Hepatocyte (in vitro differentiated cells): ENCODE results near the gene B3GALT2. TPM values are rescaled to one million over a fixed set of nuclear protein-coding genes. Genes with fewer than 3 reads are reported as not detected.
A peak's percentile ranks its signal among the peaks of the same experiment; 100 is the strongest.

Source experiments
- DNase-seq: peaks from one replicate; pipeline ENCODE4 v3.0.0-alpha.2; 2016; ENCODE audit warnings: low spot score
- H2AFZ ChIP-seq: fragments of 200-600 bp; sonication (generic); 2 replicates; pipeline ENCODE4 v1.6.0; 2016; ENCODE audit warnings: antibody characterized with exemption, mild to moderate bottlenecking
- H3K27ac ChIP-seq: fragments of 200-600 bp; sonication (generic); 2 replicates; pipeline ENCODE4 v1.5.1; 2016; ENCODE audit warnings: mild to moderate bottlenecking
- H3K27me3 ChIP-seq: fragments of 200-600 bp; sonication (generic); 2 replicates; pipeline ENCODE4 v1.6.1; 2016
- H3K36me3 ChIP-seq: fragments of 200-600 bp; sonication (generic); replicated peaks from 2 replicates; pipeline ENCODE4 v1.5.1; 2016; ENCODE audit warnings: low read depth; ENCODE audit not compliant: insufficient read depth
- H3K4me1 ChIP-seq: fragments of 200-600 bp; sonication (generic); 2 replicates; pipeline ENCODE4 v1.5.1; 2016; ENCODE audit warnings: mild to moderate bottlenecking, moderate library complexity; ENCODE audit not compliant: insufficient read depth
- H3K4me2 ChIP-seq: fragments of 200-600 bp; sonication (generic); 2 replicates; pipeline ENCODE4 v1.6.0; 2016
- H3K4me3 ChIP-seq: fragments of 200-600 bp; sonication (generic); 2 replicates; pipeline ENCODE4 v1.5.1; 2016; ENCODE audit warnings: mild to moderate bottlenecking
- H3K79me2 ChIP-seq: fragments of 200-600 bp; sonication (generic); 2 replicates; pipeline ENCODE4 v1.6.0; 2017; ENCODE audit warnings: mild to moderate bottlenecking
- H3K9me2 ChIP-seq: fragments of 200-600 bp; sonication (generic); replicated peaks from 2 replicates; pipeline ENCODE4 v1.6.0; 2017; ENCODE audit warnings: mild to moderate bottlenecking; ENCODE audit not compliant: insufficient read depth
- H3K9me3 ChIP-seq: fragments of 200-600 bp; sonication (generic); 2 replicates; pipeline ENCODE4 v1.5.1; 2016; ENCODE audit warnings: low read depth, mild to moderate bottlenecking
- H4K20me1 ChIP-seq: fragments of 200-600 bp; sonication (generic); 2 replicates; pipeline ENCODE4 v1.6.0; 2016; ENCODE audit warnings: mild to moderate bottlenecking; ENCODE audit not compliant: insufficient read depth, poor library complexity, severe bottlenecking
- EZH2 ChIP-seq: fragments of 200-600 bp; sonication (generic); IDR thresholded peaks from 2 replicates; pipeline ENCODE4 v1.6.1; 2016; ENCODE audit warnings: antibody characterized with exemption, mild to moderate bottlenecking, borderline replicate concordance
- EZH2phosphoT487 ChIP-seq: fragments of 200-600 bp; sonication (generic); IDR thresholded peaks from one replicate; pipeline ENCODE4 v1.6.1; 2018; ENCODE audit warnings: antibody characterized with exemption, mild to moderate bottlenecking, low read depth, moderate library complexity; ENCODE audit not compliant: unreplicated experiment, severe bottlenecking
- WGBS: methylation state at CpG from one replicate; pipeline ENCODE4 v1.1.6; 2016; ENCODE audit warnings: low lambda C conversion rate; ENCODE audit errors: missing lambda C conversion rate; 5-methylcytosine and 5-hydroxymethylcytosine counted together
- polyA plus RNA-seq: library from polyadenylated mRNA; unstranded; fragments of >200 nt; fragmentation: Nextera tagmentation; extraction: Ambion mirVana; gene quantifications from 2 replicates; pipeline ENCODE4 v1.2.1, GENCODE V29; 2016
- total RNA-seq: library from RNA; depleted of rRNA; stranded (reverse); fragments of >200 nt; gene quantifications from 2 replicates; pipeline ENCODE4 v1.2.3, GENCODE V29; 2014
- TF ChIP-seq, protein P1 (sequence below): fragments of 200-600 bp; sonication (generic); IDR thresholded peaks from 2 replicates; pipeline ENCODE4 v1.5.1; 2016; ENCODE audit warnings: antibody characterized with exemption, mild to moderate bottlenecking; ENCODE audit not compliant: poor library complexity

The B3GALT2 gene
- total and polyA plus RNA-seq, 2 experiments from 2014 or later: 1.4 to 9.7 TPM

DNA sequence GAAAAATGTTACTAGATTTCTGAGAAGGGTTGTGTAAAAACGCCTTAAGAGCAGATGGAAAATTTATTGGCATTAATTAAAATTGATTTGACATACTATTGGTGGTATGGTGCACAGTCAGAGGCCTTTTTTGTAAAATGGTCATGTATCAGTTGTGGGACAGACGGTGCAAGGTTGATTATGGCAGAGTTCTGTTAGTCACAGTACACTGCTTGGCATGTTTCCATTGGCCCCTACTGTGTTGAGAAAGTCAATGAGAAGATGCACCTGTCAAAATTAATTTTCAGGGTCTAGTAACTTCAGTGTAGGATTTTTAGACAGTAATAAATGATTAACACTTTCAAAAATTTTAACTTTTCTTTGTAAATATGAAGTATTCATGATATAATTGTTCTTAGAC, 4.4 kb downstream of the B3GALT2 start:
- no peak for DNase-seq
- WGBS: 82% methylated on average over 2 of the region's 2 CpGs
- Histone ChIP-seq H3K4me3 (no peak overlapping the region), H3K79me2 (peaks cover 39% of the 10 kb centered on the region), H4K20me1 (no peaks in the 10 kb centered on the region), H3K4me1 (no peaks in the 10 kb centered on the region), H3K4me2 (peak overlapping the region; percentile 71), H3K27me3 (no peaks in the 10 kb centered on the region), H2AFZ (no peak overlapping the region), H3K27ac (no peak overlapping the region), H3K9me2 (no peaks in the 10 kb centered on the region), H3K9me3 (no peaks in the 10 kb centered on the region), H3K36me3 (no peaks in the 10 kb centered on the region)
- TF ChIP-seq, protein P1, sequence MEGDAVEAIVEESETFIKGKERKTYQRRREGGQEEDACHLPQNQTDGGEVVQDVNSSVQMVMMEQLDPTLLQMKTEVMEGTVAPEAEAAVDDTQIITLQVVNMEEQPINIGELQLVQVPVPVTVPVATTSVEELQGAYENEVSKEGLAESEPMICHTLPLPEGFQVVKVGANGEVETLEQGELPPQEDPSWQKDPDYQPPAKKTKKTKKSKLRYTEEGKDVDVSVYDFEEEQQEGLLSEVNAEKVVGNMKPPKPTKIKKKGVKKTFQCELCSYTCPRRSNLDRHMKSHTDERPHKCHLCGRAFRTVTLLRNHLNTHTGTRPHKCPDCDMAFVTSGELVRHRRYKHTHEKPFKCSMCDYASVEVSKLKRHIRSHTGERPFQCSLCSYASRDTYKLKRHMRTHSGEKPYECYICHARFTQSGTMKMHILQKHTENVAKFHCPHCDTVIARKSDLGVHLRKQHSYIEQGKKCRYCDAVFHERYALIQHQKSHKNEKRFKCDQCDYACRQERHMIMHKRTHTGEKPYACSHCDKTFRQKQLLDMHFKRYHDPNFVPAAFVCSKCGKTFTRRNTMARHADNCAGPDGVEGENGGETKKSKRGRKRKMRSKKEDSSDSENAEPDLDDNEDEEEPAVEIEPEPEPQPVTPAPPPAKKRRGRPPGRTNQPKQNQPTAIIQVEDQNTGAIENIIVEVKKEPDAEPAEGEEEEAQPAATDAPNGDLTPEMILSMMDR: no peak
- TF ChIP-seq EZH2 (no peak), EZH2phosphoT487 (no peak)

DNA sequence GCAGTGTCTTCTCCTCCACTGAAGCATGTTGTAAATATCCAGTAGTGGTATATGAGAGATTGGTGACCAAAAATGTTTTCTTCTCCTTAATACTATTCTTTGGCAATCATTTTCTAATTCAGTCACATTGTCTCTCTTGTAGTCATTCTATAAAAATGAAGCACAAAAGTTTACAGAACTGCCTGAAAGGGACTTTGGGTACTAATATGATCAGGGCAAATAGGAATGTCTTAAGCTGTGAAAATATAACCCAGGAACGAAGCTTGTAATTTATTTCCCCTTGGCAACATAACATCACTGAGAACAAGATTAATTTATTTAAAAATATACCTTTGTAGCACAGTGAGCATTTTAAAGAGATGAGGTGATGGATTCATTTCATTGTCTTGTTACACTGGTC, 4.9 kb downstream of the B3GALT2 start:
- Histone ChIP-seq H3K27me3 (no peaks in the 10 kb centered on the region), H3K79me2 (peaks cover 39% of the 10 kb centered on the region), H3K4me1 (no peaks in the 10 kb centered on the region), H3K4me2 (peak overlapping the region; percentile 71), H3K9me2 (no peaks in the 10 kb centered on the region), H2AFZ (no peak overlapping the region), H4K20me1 (no peaks in the 10 kb centered on the region), H3K9me3 (no peaks in the 10 kb centered on the region), H3K36me3 (no peaks in the 10 kb centered on the region), H3K4me3 (no peak overlapping the region), H3K27ac (no peak overlapping the region)
- 70% methylated on average over 1 of the region's 1 CpG for WGBS
- no peak for TF ChIP-seq EZH2phosphoT487
- DNase-seq: no peak

DNA sequence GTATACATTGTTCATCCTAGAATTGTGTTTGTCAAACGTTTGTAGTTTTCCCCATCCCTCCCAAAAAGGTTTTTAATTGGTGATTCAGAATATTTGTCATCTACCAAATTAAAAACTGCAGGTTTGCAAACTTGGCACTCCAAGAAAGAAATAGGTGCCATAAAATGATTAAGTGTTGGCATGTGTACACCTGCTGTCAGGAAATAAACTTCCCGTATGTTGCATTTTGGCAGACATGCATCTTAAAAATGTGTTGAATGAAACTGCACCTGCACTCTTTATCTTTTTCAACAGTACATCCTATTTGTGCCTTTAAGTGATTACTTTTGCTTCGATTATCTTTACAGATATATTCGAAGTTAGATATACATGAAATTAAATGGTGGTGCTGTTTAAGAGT, 7.3 kb downstream of the B3GALT2 start:
- H3K27ac ChIP-seq: no peak overlapping the region
- no peak overlapping the region for H2AFZ ChIP-seq
- H3K27me3 ChIP-seq: no peaks in the 10 kb centered on the region
- no peaks in the 10 kb centered on the region for H4K20me1 ChIP-seq
- DNase-seq: no peak
- H3K4me1 ChIP-seq: no peaks in the 10 kb centered on the region
- no peaks in the 10 kb centered on the region for H3K9me3 ChIP-seq
- 86% methylated on average over 4 of the region's 4 CpGs for WGBS
- H3K4me2 ChIP-seq: no peak overlapping the region
- TF ChIP-seq, protein P1: no peak
- TF ChIP-seq EZH2 (no peak), EZH2phosphoT487 (no peak)
- no peaks in the 10 kb centered on the region for H3K36me3 ChIP-seq
- H3K9me2 ChIP-seq: no peaks in the 10 kb centered on the region
- H3K4me3 ChIP-seq: no peak overlapping the region
- H3K79me2 ChIP-seq: peaks cover 34% of the 10 kb centered on the region

DNA sequence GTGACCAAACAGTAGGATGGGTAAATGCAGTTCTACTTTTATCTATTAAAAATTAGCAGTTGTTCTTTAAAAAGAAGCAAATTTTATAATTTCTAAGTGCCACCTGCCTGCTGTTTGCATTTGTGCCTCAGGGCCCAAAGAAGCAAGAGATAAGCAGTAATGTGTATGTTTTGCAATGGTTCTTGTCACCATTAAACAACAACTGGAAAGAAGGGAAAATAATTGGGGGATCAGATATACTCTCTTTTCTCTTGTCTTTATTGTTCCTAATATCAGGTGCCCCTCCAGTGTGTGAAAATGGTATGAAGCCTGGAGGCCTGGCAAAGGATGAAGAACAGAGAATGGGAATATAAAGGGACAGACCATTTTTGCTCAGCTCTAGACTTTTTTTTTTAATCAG, 9.6 kb downstream of the B3GALT2 start:
- H3K9me2 ChIP-seq: no peaks in the 10 kb centered on the region
- H3K27ac ChIP-seq: no peak overlapping the region
- no peak overlapping the region for H3K4me3 ChIP-seq
- no peak overlapping the region for H3K4me2 ChIP-seq
- H3K4me1 ChIP-seq: no peaks in the 10 kb centered on the region
- TF ChIP-seq, protein P1: no peak
- TF ChIP-seq EZH2 (no peak), EZH2phosphoT487 (no peak)
- no peaks in the 10 kb centered on the region for H3K27me3 ChIP-seq
- no peaks in the 10 kb centered on the region for H4K20me1 ChIP-seq
- no peak overlapping the region for H2AFZ ChIP-seq
- no peaks in the 10 kb centered on the region for H3K36me3 ChIP-seq
- DNase-seq: no peak
- H3K9me3 ChIP-seq: no peaks in the 10 kb centered on the region
- H3K79me2 ChIP-seq: peaks cover 44% of the 10 kb centered on the region
